HFFc6 (cell line): ENCODE results near the gene MGST3. TPM values are rescaled to one million over a fixed set of nuclear protein-coding genes. Genes with fewer than 3 reads are reported as not detected.
A peak's percentile ranks its signal among the peaks of the same experiment; 100 is the strongest.

ENCODE experiments used
- DNase-seq: peaks from one replicate; pipeline ENCODE4 v3.0.0-alpha.2; 2018
- H3K27ac Mint-ChIP-seq: 2 replicates; pipeline ENCODE4 v1.8.0; 2020; ENCODE audit warnings: mild to moderate bottlenecking, mixed read lengths
- H3K27me3 Mint-ChIP-seq: 2 replicates; pipeline ENCODE4 v1.8.0; 2021; ENCODE audit warnings: mild to moderate bottlenecking, moderate library complexity, mixed read lengths; ENCODE audit not compliant: insufficient read depth
- H3K36me3 Mint-ChIP-seq: 2 replicates; pipeline ENCODE4 v1.8.0; 2021; ENCODE audit warnings: low read depth, mixed read lengths
- H3K4me1 Mint-ChIP-seq: 2 replicates; pipeline ENCODE4 v1.8.0; 2020; ENCODE audit warnings: low read depth, mixed read lengths
- H3K4me3 Mint-ChIP-seq: 2 replicates; pipeline ENCODE4 v1.8.0; 2020; ENCODE audit warnings: mild to moderate bottlenecking, moderate library complexity, mixed read lengths
- H3K9me3 Mint-ChIP-seq: 2 replicates; pipeline ENCODE4 v1.8.0; 2020; ENCODE audit warnings: mild to moderate bottlenecking, mixed read lengths
- total RNA-seq, 6 experiments: library from RNA; stranded (reverse); fragmentation: NEBNext Ultra II Directional; extraction: Animal tissue kit (Norgen Biotek cat#: 25700); gene quantifications; 2 replicates in 1 of 6; 3 replicates in 5 of 6; pipeline ENCODE4 v1.2.3, GENCODE V29; 2021
- TF ChIP-seq, protein P1 (sequence below): fragments of 200-600 bp; sonication (generic); IDR thresholded peaks from 2 replicates; pipeline ENCODE4 v1.5.0; 2021; ENCODE audit warnings: antibody characterized with exemption, mild to moderate bottlenecking

MGST3 gene
- total RNA-seq, 6 experiments from 2014 or later = 183 to 203 (median 196) TPM

DNA sequence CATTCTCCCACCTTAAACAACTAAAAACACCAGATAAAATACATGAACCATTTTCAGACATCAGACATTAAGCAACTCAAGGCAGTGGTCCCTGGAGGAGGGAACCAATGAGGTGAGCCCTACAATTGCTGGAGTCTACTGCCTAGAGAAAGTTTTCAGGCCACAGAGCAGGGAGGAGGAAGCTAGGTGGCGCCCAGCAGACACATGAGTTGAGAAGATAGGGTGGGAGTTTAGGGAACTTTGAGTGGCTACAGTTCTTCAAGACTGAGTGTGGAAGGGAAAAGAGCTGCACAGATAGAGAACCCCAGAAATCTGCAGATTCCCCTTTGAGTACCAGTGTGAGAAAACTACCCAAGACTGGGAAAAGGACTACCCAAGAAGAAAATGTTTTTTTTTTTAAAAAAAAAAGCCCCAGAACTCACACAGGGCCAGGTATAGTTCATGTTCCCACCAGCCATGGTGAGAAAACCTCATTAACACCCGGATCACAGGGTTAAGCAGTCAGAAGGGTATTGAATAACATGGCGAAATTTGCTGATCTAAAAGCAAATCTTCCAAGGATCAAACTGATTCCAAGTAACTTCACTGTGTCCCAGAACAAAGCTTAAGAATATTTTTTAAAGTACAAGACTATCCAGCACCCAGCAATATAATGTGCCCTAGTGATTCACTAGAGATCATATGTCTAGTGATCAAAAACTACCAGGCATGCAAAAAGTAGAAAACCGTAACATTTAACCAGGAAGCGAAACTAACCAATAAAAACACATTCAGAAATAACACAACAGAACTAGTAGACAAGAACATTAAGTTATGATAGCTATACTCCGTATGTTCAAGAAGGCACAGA, 55.3 kb downstream of the MGST3 start:
- peaks cover 61% of the 10 kb centered on the region for H3K36me3 Mint-ChIP-seq
- H3K4me1 Mint-ChIP-seq = peaks cover 27% of the 10 kb centered on the region

DNA sequence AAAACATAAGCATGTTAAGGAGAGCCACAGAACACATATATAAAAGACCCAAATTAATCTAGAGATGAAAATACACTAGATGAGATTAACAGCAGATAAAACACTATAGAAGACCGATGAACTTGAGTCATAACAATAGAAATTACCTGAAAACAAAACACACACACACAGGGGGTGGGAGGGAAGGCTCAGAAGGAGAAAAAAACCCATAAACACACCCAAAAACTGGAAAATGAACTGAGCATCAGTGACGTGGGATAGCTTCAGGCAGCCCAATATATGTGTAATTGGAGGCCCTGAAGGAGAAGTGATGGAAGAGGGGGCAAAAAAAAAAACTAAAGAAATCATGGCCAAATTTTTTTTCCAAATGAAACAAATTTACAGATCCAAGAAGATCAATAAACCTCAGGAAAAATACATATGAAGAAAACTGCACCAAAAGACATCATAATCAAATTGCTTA, 56.0 kb downstream of the MGST3 start:
- peaks cover 61% of the 10 kb centered on the region for H3K36me3 Mint-ChIP-seq
- H3K4me1 Mint-ChIP-seq = peaks cover 27% of the 10 kb centered on the region
- H3K4me3 Mint-ChIP-seq = no peak overlapping the region; the same call in 1 of the 2 replicates
- TF ChIP-seq, protein P1, sequence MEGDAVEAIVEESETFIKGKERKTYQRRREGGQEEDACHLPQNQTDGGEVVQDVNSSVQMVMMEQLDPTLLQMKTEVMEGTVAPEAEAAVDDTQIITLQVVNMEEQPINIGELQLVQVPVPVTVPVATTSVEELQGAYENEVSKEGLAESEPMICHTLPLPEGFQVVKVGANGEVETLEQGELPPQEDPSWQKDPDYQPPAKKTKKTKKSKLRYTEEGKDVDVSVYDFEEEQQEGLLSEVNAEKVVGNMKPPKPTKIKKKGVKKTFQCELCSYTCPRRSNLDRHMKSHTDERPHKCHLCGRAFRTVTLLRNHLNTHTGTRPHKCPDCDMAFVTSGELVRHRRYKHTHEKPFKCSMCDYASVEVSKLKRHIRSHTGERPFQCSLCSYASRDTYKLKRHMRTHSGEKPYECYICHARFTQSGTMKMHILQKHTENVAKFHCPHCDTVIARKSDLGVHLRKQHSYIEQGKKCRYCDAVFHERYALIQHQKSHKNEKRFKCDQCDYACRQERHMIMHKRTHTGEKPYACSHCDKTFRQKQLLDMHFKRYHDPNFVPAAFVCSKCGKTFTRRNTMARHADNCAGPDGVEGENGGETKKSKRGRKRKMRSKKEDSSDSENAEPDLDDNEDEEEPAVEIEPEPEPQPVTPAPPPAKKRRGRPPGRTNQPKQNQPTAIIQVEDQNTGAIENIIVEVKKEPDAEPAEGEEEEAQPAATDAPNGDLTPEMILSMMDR = no peak
- H3K27me3 Mint-ChIP-seq = no peaks in the 10 kb centered on the region
- no peak for DNase-seq
- peaks cover 7% of the 10 kb centered on the region; the same call in 1 of the 2 replicates for H3K9me3 Mint-ChIP-seq
- H3K27ac Mint-ChIP-seq = peak overlapping the region; percentile 18; the same call in 1 of the 2 replicates

More for the DNA sequence above, 55.3 kb downstream of the MGST3 start:
- Mint-ChIP-seq H3K27ac (peak overlapping the region; percentile 18), H3K27me3 (no peaks in the 10 kb centered on the region), H3K9me3 (peaks cover 7% of the 10 kb centered on the region; the same call in 1 of the 2 replicates), H3K4me3 (no peak overlapping the region; the same call in 1 of the 2 replicates)
- TF ChIP-seq, protein P1 = peak; percentile 26; the same call in 1 of the 2 replicates
- DNase-seq = no peak

DNA sequence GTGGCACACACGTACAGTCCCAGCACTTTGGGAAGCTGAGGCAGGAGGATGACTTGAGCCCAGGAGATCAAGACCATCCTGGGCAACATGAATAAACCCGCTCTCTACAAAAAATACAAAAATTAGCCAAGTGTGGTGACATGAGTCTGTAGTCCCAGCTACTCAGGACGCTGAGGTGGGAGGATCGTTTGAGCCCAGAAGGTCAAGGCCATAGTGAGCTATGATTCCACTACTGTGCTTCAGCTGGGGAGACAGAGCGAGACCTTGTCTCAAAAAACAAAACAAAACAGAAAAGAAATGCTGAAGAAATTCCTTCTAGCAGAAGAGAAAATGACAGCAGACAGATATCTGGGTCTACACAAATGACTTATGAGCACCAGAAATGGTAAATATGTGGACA, 57.0 kb downstream of the MGST3 start:
- peaks cover 55% of the 10 kb centered on the region for H3K36me3 Mint-ChIP-seq
- TF ChIP-seq, protein P1 = no peak
- DNase-seq = no peak
- H3K4me3 Mint-ChIP-seq = no peak overlapping the region
- no peak overlapping the region for H3K27ac Mint-ChIP-seq
- peaks cover 7% of the 10 kb centered on the region; the same call in 1 of the 2 replicates for H3K9me3 Mint-ChIP-seq
- H3K4me1 Mint-ChIP-seq = peaks cover 27% of the 10 kb centered on the region
- no peaks in the 10 kb centered on the region for H3K27me3 Mint-ChIP-seq

DNA sequence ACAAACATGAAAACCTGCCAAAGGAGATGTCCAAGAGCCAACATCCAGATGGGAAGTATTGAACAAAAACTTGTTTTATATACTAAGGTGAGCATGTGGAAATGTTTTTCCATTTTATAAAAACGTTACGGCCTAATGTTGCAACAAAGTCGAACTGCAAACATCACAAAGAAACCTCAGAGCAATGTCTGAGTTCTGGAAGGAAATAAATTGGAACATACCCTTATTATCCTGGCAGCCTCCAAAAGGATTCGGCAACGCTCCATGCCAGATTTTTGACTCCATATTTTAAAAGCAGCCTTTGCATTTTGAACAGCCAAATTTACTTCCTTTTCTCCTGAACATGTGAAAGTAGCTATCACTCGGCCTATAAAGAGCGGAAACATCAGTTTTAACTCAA, 64.0 kb downstream of the MGST3 start:
- Mint-ChIP-seq H3K36me3 (peaks cover 28% of the 10 kb centered on the region), H3K27ac (no peak overlapping the region), H3K9me3 (peaks cover 3% of the 10 kb centered on the region; the same call in 1 of the 2 replicates), H3K27me3 (no peaks in the 10 kb centered on the region), H3K4me1 (peaks cover 24% of the 10 kb centered on the region), H3K4me3 (no peak overlapping the region)
- TF ChIP-seq, protein P1 = no peak
- no peak for DNase-seq

DNA sequence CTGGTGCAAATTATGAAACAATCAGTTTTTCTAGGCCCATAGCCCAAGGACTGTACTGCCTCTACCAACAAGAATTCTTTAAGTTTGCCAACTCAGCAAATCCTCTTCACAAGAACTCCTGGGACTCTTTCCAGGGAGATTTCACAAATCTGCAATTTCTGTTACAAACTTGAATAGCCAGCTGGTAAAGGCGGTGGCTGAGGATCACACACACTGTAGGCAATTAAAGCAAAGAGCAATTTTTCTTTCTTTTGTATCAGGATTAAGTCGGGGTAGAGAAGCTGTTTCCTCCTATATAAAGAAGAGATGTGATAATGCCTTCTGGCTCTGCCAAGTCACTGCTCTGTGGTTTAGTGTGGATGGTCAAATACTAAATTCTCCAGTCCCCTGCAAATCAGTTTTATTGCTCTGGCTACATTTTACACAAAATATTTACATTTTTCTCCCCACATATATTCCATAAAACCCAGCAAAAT, 65.6 kb downstream of the MGST3 start:
- peaks cover 24% of the 10 kb centered on the region for H3K4me1 Mint-ChIP-seq
- TF ChIP-seq, protein P1 = no peak
- peaks cover 16% of the 10 kb centered on the region for H3K36me3 Mint-ChIP-seq
- peak; percentile 78 for DNase-seq
- H3K9me3 Mint-ChIP-seq = peaks cover 3% of the 10 kb centered on the region; the same call in 1 of the 2 replicates
- peak overlapping the region; percentile 96 for H3K27ac Mint-ChIP-seq
- H3K4me3 Mint-ChIP-seq = peak overlapping the region; percentile 98
- H3K27me3 Mint-ChIP-seq = no peaks in the 10 kb centered on the region; the same call in 1 of the 2 replicates
